ENCODE results near the gene HMG20A.

The HMG20A gene

GRCh38 chr15:77499087-77499760, 78.5 kb downstream of the HMG20A start:
- DNase-seq (ENCODE audit: low spot score), result peak; percentile 66

- no peak for DNase-seq (ENCODE audit: low spot score)
Observed at GRCh38 chr15:77500989-77501388, 80.3 kb downstream of the HMG20A start.

DNA sequence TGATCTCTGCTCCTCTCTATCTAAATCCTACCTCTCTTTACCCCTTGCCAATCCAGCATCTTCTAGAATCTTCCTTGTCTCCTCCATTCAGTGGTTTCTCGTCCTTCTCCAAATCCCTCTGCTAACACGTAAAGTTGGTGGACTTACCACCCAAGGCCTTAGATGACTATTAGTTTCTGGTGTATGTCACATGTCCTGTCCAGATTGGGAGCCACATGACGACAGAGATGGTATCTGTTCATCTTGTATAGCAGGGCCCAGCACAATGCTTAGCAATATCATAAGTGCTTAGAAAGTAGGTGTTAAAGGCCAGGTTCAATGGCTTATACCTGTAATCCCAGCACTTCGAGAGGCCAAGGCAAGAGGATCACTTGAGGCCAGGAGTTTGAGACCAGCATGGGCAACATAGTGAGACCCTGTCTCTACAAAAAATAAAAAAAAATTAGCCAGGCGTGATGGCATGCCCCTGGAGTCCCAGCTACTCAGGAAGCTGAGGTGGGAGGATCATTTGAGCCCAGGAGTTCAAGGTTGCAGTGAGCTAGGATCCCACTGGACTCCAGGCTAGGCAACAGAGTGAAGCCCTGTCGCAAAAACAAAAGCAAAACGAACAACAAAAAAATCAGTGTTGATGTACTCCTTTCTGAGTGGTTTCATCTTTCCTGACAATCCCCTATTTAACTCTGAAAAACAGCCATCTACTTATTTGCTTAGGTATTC, 81.8 kb downstream of the HMG20A start:
- no peak for DNase-seq (ENCODE audit: low spot score)

DNA sequence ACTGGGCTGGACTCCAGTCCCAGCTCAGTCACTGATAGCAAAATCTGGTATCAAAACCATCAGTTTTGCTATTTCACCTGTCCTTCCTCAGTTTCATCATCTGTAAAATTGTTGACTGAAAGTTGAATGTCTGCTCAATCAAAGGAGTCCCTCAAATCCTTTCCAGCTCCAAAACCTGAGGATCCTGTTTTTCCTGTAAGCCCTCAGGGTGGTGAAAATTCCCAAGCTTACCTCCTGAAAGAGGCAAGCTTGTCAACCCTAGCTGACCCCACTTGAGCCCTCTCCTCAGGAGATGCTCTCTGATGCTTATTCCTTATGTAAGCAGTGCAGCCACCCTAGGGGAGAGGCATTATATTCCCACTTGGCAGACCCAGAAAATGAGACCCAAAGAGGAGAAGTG, 82.6 kb downstream of the HMG20A start:
- no peak for DNase-seq (ENCODE audit: low spot score)

GRCh38 chr15:77503764-77504163, 83.1 kb downstream of the HMG20A start:
- DNase-seq (ENCODE audit: low spot score), result no peak

DNA sequence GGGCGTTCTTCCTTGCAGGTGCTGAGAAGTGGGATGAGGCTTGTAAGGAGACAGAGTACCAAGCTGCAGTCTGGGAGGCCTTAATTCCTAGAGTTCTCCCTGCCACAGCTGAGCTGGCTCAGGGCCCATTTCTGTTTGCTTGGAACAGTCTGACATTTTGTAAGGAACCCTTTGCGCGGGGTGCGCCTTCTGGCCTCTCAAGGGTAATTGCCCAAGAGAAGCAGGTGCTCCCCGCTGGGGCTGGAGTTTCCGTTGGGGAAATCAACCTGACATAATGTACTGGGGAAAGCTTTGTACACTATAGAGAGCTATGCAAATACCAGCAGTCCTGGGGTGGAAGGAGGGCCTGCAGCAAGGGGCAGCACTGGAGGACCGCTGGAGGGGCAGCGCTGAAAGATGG, 83.6 kb downstream of the HMG20A start:
- DNase-seq (ENCODE audit: low spot score), result no peak

DNA sequence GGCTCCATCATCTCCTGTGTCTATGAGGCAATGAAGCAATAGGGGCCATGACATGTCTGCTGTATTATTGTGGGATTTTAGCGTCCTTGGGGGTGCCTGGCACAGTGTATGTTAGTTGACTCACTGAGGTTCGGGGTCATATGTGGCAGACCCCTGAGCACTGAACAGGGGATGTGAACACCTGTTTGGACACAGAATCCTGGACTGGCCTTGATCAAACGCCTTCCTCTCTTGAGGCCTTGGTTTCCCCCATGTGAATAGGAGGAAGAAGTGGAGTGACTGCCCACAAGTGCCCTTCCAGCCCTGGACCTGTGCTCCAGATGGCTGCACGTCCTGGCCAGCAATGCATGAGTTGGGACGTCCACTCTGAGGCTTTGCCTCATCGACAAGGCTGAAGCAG, 84.2 kb downstream of the HMG20A start:
- DNase-seq (ENCODE audit: low spot score), result no peak

- DNase-seq (ENCODE audit: low spot score), result no peak
Observed at GRCh38 chr15:77505556-77505955, 84.9 kb downstream of the HMG20A start.

DNA sequence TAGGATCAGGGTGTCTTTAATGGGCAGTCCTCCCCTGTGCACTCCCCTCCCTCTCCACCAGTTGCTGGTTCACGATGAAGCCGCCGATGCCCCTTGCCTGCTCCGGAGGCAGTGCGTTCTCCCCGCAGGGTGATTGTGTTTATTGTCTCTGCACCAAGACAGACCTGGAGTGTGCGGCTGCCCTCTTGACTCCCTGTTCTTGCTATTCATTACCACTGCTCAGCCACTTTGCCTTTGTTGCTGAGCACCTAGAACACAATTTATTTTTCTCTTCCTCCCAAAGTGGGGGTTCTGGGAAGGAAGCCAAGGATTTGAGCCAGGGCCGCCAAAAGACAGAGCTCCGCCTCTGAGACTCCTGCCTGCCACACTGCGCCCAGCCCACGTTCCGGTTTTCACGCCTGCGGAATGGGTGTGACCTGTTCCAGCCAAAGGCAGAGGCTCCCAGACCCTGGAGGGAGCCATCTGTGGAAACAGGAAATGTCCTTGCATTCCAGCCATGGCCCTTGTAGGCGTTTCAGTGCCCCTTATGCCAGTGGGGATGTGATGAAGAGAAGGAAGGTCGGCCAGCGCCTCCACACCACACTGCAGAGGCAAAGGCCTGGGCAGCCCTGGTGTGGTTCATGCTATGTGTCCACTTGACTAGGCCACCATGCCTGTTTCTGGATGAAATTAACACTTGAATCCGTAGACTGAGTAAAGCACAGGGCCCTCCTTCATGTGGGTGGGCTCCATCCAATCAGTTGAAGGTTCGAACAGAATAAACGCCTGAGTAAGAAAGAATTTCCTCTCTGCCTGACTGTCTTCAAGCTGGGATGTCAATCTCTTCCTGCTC, 85.8 kb downstream of the HMG20A start:
- DNase-seq (ENCODE audit: low spot score), result peak; percentile 55

GRCh38 chr15:77507143-77507897, 86.6 kb downstream of the HMG20A start:
- no peak for DNase-seq (ENCODE audit: low spot score)

GRCh38 chr15:77507911-77508310, 87.2 kb downstream of the HMG20A start:
- DNase-seq (ENCODE audit: low spot score), result peak; percentile 54

- no peak for DNase-seq (ENCODE audit: low spot score)
Observed at GRCh38 chr15:77508541-77509243, 88.0 kb downstream of the HMG20A start.

DNA sequence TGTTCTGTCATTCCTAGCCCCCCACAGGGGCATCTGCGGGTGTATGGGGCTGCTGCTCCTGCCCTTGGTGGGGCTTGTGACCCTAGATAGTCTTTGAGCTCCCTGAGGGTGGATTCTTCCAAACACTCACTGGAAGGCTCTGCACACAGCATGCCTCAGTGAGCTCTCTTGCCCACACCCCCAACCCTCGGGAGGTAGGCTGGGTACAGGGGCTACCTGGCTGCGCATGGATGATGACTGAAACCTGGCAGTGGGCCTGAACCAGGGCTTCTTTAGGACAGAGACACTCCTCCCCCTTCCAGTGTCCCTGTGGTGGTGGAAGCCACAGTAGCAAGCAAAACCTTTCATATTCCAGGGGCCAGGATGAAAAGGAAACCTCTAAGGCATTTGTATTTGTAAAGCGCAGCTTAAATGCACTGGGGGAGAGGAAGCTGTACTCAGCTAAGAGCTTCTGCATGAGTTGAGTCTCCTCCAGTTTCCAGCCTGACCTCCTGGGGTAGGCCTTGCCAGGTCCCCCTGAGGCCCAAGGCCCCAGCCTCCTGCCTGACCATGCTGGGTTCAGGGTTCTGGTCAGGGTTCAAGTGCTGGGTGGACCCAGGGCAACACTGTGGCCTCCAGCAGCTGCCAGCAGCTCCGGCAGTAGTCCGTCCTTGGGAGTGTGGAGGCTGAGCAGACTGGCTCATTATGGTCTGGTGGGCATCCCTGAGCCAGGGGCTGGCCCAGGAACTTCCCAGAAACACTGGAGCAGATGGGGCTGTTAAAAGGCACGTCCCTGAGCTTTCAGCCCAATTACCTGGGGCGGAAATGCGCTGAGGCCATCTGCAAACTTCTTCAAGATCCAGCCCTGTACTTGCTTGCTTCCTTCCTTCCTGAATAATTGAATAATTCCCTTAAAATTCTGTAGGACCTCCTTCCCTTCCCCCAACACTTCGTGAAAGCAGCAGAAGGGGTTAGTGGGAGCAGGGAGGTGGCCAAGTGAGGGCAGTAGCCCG, 89.7 kb downstream of the HMG20A start:
- DNase-seq (ENCODE audit: low spot score), result no peak

GRCh38 chr15:77511869-77512268, 91.2 kb downstream of the HMG20A start:
- DNase-seq (ENCODE audit: low spot score), result no peak

DNA sequence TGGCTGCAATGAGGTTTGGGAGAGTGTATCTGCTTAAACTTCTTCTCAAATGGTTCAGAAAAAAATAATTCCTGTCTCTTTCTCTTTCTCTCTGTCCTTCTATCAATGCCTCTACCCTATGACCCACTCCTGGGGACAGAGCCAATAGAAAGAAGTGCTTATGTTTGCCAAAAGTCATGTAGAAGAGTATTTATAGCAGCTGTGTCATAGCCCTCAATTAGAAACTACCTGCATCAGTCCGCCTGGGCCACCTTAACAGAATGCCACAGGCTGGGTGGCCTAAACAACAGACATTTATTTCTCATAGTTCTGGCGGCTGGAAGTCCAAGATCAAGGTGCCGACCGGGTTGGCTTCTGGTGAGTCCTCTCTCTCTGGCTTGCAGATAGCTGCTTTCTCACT, 92.5 kb downstream of the HMG20A start:
- no peak for DNase-seq (ENCODE audit: low spot score)

DNA sequence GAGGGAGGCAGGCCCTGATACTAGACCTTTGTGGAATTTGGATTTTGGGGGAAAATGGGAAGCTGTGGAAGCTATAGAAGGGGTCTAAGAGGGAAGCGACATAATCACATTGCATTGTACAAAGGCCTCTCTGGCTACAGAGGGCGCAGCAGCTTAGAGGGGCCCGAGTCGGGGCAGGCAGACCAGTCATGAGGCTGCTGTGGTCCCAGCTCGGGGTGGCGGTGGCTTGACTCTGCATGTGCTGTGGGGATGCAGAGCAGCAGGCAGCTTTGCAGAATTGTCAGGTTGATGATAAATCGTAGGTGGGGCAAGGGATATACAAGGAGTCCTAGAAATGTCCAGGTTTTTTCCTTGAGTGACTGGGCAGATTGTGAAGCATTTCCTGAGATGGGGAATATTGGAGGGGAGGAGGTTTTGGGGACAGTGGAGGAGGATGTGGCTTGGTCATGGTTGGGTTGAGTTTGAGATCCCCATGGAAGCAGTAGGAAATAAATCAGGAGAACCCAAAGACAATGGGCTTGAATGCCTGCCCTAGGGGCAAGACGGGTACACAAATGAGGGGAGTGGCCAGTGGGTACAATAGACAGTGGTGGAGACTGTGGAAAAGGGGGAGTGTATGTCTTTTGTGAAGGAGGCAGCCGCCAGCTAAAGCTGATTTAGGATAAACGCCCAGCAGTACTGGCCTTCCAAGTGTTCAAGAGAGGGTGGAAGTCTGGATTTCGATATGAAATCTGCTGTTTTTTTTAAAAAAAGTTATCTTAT, 94.1 kb downstream of the HMG20A start:
- no peak for DNase-seq (ENCODE audit: low spot score)

GRCh38 chr15:77515613-77516012, 94.9 kb downstream of the HMG20A start:
- no peak for DNase-seq (ENCODE audit: low spot score)

DNA sequence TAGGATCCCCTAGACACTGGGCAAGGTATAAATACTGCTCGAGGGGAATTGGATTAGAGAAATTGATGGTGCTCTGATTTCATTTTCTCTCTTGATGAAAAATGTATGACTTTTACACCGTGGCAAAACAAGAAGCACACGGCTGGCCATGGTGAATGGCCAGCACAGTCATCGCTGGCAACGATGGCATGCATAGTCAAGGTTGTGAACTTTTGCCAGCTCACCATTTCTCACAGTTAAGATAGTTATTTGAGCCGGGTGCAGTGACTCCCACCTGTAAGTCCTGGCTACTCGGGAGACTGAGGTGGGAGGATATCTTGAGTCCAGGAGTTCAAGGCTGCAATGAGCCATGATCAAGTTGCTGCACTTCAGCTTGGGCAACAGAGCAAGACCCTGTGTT, 95.4 kb downstream of the HMG20A start:
- no peak for DNase-seq (ENCODE audit: low spot score)

GRCh38 chr15:77516786-77517185, 96.1 kb downstream of the HMG20A start:
- no peak for DNase-seq (ENCODE audit: low spot score)

GRCh38 chr15:77517579-77517978, 96.9 kb downstream of the HMG20A start:
- DNase-seq (ENCODE audit: low spot score), result no peak
